ENCODE results near the gene MLC1. TPM values are rescaled to one million over a fixed set of nuclear protein-coding genes. Genes with fewer than 3 reads are reported as not detected.

The MLC1 gene
- total RNA-seq, 4 donors from 2014 or later: 0.07 to 0.13 TPM; not detected in 2

Other genes with a start within 250 kb of the MLC1 start
- 10 to 100 TPM in 1 of 4 donors, 1 to 10 TPM in 3; 6.9 to 12.3 (median 7.1) TPM for gene ZBED4, start 231.6 kb downstream of the MLC1 start, total RNA-seq
- 10 to 100 TPM; 18.8 to 30.0 (median 22.6) TPM for gene ALG12, start 167.0 kb downstream of the MLC1 start, total RNA-seq
- gene CRELD2, start 166.8 kb downstream of the MLC1 start, total RNA-seq: 10 to 100 TPM; 21.9 to 36.2 (median 30.9) TPM
- 10 to 100 TPM; 30.0 to 58.3 (median 46.4) TPM for gene PIM3, start 124.7 kb downstream of the MLC1 start, total RNA-seq
- not detected for gene IL17REL, start 72.7 kb downstream of the MLC1 start, total RNA-seq
- not detected for gene TTLL8, start 27.1 kb downstream of the MLC1 start, total RNA-seq
- gene MOV10L1, start 4.6 kb upstream of the MLC1 start, total RNA-seq: under 1 TPM in 1 of 4 donors, not detected in 3; 0.78 TPM
- gene PANX2, start 85.3 kb upstream of the MLC1 start, total RNA-seq: under 1 TPM in 2 of 4 donors, not detected in 2; 0.13 to 0.46 TPM
- 10 to 100 TPM; 15.7 to 22.0 (median 19.0) TPM for gene TRABD, start 100.5 kb upstream of the MLC1 start, total RNA-seq
- 10 to 100 TPM; 19.9 to 42.6 (median 27.3) TPM for gene SELENOO, start 115.6 kb upstream of the MLC1 start, total RNA-seq
- gene TUBGCP6, start 159.6 kb upstream of the MLC1 start, total RNA-seq: 10 to 100 TPM; 26.1 to 48.3 (median 37.4) TPM
- gene HDAC10, start 165.8 kb upstream of the MLC1 start, total RNA-seq: 10 to 100 TPM in 3 of 4 donors, 1 to 10 TPM in 1; 9.4 to 24.7 (median 12.5) TPM
- gene MAPK12, start 176.3 kb upstream of the MLC1 start, total RNA-seq: 10 to 100 TPM; 10.1 to 18.4 (median 14.0) TPM
- 10 to 100 TPM in 2 of 4 donors, 1 to 10 TPM in 2; 6.8 to 11.5 (median 10.4) TPM for gene MAPK11, start 185.0 kb upstream of the MLC1 start, total RNA-seq
- 100 to 1,000 TPM in 2 of 4 donors, 10 to 100 TPM in 2; 93.2 to 207 (median 102) TPM for gene PLXNB2, start 222.2 kb upstream of the MLC1 start, total RNA-seq
- gene DENND6B, start 241.6 kb upstream of the MLC1 start, total RNA-seq: 1 to 10 TPM; 2.0 to 4.8 (median 2.8) TPM

All from gastroesophageal sphincter (tissue), 4 donors.